Esophagus muscularis mucosa (tissue), 4 donors: ENCODE data around the gene IL1R2. TPM values are rescaled to one million over a fixed set of nuclear protein-coding genes. Genes with fewer than 3 reads are reported as not detected.

Experiments used
- DNase-seq: peaks from one replicate; pipeline ENCODE4 v3.0.0-alpha.2; 2017; ENCODE audit errors: extremely low spot score
- H3K27ac ChIP-seq, 4 donors: fragments of 200-600 bp; sonication (generic); replicated peaks in 1 of 4; 1 replicate in 3 of 4; 2 replicates in 1 of 4; pipeline ENCODE4 v1.5.1; 2016 to 2019; ENCODE audit warnings: mild to moderate bottlenecking in 1 of 4
- H3K27me3 ChIP-seq, 4 donors: fragments of 200-600 bp; sonication (generic); one replicate each; pipeline versions ENCODE4 v1.5.1 to v1.6.0; 2016 to 2019
- H3K36me3 ChIP-seq, 4 donors: fragments of 200-600 bp; sonication (generic); one replicate each; pipeline ENCODE4 v1.5.1; 2016 to 2019
- H3K4me1 ChIP-seq, 4 donors: fragments of 200-600 bp; sonication (generic); one replicate each; pipeline ENCODE4 v1.5.1; 2016 to 2019
- H3K4me3 ChIP-seq, 4 donors: fragments of 200-600 bp; sonication (generic); 1 replicate in 2 of 4; 2 replicates in 2 of 4; pipeline ENCODE4 v1.5.1; 2016 to 2019; ENCODE audit warnings: mild to moderate bottlenecking in 4 of 4, moderate library complexity in 1 of 4
- H3K9me3 ChIP-seq, 4 donors: fragments of 200-600 bp; sonication (generic); 1 replicate in 3 of 4; 2 replicates in 1 of 4; pipeline ENCODE4 v1.5.1; 2016 to 2019
- CTCF ChIP-seq, 3 experiments: fragments of 200-600 bp in 2 of 3; fragments of 450-650 bp in 1 of 3; sonication (generic) in 2 of 3; IDR thresholded peaks; one replicate each; pipeline ENCODE4 v1.5.1; 2017 to 2019; ENCODE audit warnings: antibody characterized with exemption in 3 of 3, mild to moderate bottlenecking in 2 of 3, moderate library complexity in 1 of 3
- EP300 ChIP-seq: sonication (generic); formaldehyde crosslinking; IDR thresholded peaks from one replicate; pipeline ENCODE4 v1.6.1; 2017; ENCODE audit warnings: antibody characterized with exemption
- POLR2A ChIP-seq: fragments of 450-650 bp; IDR thresholded peaks from one replicate; pipeline ENCODE4 v1.6.1; 2017; ENCODE audit warnings: antibody characterized with exemption, moderate library complexity, mild to moderate bottlenecking, low read depth
- POLR2AphosphoS5 ChIP-seq, 2 donors: sonication (generic); formaldehyde crosslinking; IDR thresholded peaks; one replicate each; pipeline ENCODE4 v1.6.1; 2017; ENCODE audit warnings: antibody characterized with exemption in 2 of 2
- WGBS: methylation state at CpG from one replicate; pipeline ENCODE4 v1.1.5; 2018; 5-methylcytosine and 5-hydroxymethylcytosine counted together
- intact Hi-C: fragments of 100-400 bp; cut with DNase I; formaldehyde crosslinking; loops from one replicate; pipeline ENCODE4 v1.15.1; 2023
- total RNA-seq, 4 donors: library from RNA; depleted of rRNA; stranded (reverse); fragments of >200 nt; gene quantifications; one replicate each; pipeline versions ENCODE4 v1.1.0 to v1.2.1, GENCODE V29; 2016

Gene IL1R2
- total RNA-seq, 4 donors from 2014 or later = 2.5 to 56.2 (median 6.4) TPM

GRCh38 chr2:101956465-101957438 lies 35.0 kb upstream of the IL1R2 start:
- WGBS = 64% methylated on average over 4 of the region's 4 CpGs
- H3K4me3 ChIP-seq = no peak overlapping the region
- H3K27ac ChIP-seq = peak overlapping the region in 1 of 4 donors; percentile 13
- TF ChIP-seq POLR2A = no peak
- no peak for TF ChIP-seq EP300
- TF ChIP-seq CTCF (IDR thresholded peaks at IDR 0.05) = no peak
- TF ChIP-seq POLR2AphosphoS5 (IDR thresholded peaks at IDR 0.05) = no peak
- no peaks in the 10 kb centered on the region for H3K9me3 ChIP-seq
- intact Hi-C loops = no loop called here
- DNase-seq = no peak
- peaks cover 11 to 20% (median 15%) of the 10 kb centered on the region in 4 donors for H3K4me1 ChIP-seq
- H3K27me3 ChIP-seq = no peaks in the 10 kb centered on the region
- H3K36me3 ChIP-seq = no peaks in the 10 kb centered on the region

GRCh38 chr2:101958061-101958460 lies 33.7 kb upstream of the IL1R2 start:
- no peak overlapping the region for H3K4me3 ChIP-seq
- no peak for DNase-seq
- peaks cover 16 to 31% (median 25%) of the 10 kb centered on the region in 4 donors for H3K4me1 ChIP-seq
- no peaks in the 10 kb centered on the region for H3K9me3 ChIP-seq
- no peak for TF ChIP-seq EP300
- no peak for TF ChIP-seq CTCF (IDR thresholded peaks at IDR 0.05)
- TF ChIP-seq POLR2AphosphoS5 (IDR thresholded peaks at IDR 0.05) = no peak
- no peak for TF ChIP-seq POLR2A
- H3K27me3 ChIP-seq = no peaks in the 10 kb centered on the region
- H3K27ac ChIP-seq = no peak overlapping the region
- no peaks in the 10 kb centered on the region for H3K36me3 ChIP-seq
- intact Hi-C loops = no loop called here
- 42% methylated on average over 2 of the region's 2 CpGs for WGBS

- intact Hi-C loops = no loop called here
Observed at GRCh38 chr2:101960819-101961337, 30.9 kb upstream of the IL1R2 start.

GRCh38 chr2:101961338-101962191 lies 30.2 kb upstream of the IL1R2 start:
- H3K4me3 ChIP-seq = no peak overlapping the region
- 35% methylated on average over 9 of the region's 12 CpGs for WGBS

More at GRCh38 chr2:101960819-101961337, 30.9 kb upstream of the IL1R2 start:
- H3K4me3 ChIP-seq = no peak overlapping the region
- 87% methylated on average over 5 of the region's 7 CpGs for WGBS
- no peaks in the 10 kb centered on the region for H3K36me3 ChIP-seq
- no peaks in the 10 kb centered on the region for H3K9me3 ChIP-seq
- peaks cover 16 to 31% (median 25%) of the 10 kb centered on the region in 4 donors for H3K4me1 ChIP-seq
- DNase-seq = no peak
- H3K27me3 ChIP-seq = no peaks in the 10 kb centered on the region
- no peak for TF ChIP-seq CTCF (IDR thresholded peaks at IDR 0.05)
- no peak for TF ChIP-seq EP300
- no peak for TF ChIP-seq POLR2AphosphoS5 (IDR thresholded peaks at IDR 0.05)
- H3K27ac ChIP-seq = peak overlapping the region; percentile 64 to 82 (median 72)

More at GRCh38 chr2:101961338-101962191, 30.2 kb upstream of the IL1R2 start:
- no peaks in the 10 kb centered on the region for H3K9me3 ChIP-seq
- peak overlapping the region; percentile 68 to 82 (median 76) for H3K27ac ChIP-seq
- intact Hi-C loops = no loop called here
- no peak for DNase-seq
- H3K4me1 ChIP-seq = peaks cover 16 to 31% (median 25%) of the 10 kb centered on the region in 4 donors
- no peaks in the 10 kb centered on the region for H3K36me3 ChIP-seq
- H3K27me3 ChIP-seq = no peaks in the 10 kb centered on the region
- no peak for TF ChIP-seq EP300
- peak in 1 of 3 experiments; percentile 23 for TF ChIP-seq CTCF (IDR thresholded peaks at IDR 0.05)
- peak; percentile 91 for TF ChIP-seq POLR2AphosphoS5 (IDR thresholded peaks at IDR 0.05)
